NT2/D1 (cell line): Measurements from ENCODE around the gene ANK3.

Source experiments
- YY1 ChIP-seq: IDR thresholded peaks from 2 replicates; pipeline ENCODE4 v1.6.1; 2011; ENCODE audit not compliant: insufficient read length, insufficient read depth
- ZNF274 ChIP-seq: IDR thresholded peaks from 2 replicates; pipeline ENCODE4 v1.6.1; 2011; ENCODE audit warnings: mild to moderate bottlenecking, low read depth, low read length

DNA sequence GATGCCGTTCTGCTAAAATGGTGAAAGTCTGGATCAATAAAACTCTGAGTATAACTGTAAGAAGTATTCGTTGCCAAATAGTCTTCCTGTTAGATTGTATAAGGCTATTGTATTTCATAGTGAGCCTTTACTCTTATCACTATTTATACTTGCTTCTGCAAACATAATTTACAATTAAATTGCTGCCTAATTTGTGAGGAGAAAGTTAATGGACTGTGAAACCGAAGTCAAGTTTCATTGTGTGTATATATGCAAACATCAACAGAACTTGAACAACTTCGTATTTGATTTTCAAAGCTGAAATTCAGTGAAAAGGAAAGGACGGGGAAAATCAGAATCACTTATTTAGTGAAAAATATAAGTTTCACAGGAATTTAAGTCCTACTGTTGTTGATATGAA, 347.4 kb downstream of the ANK3 start:
- TF ChIP-seq YY1 (no peak), ZNF274 (no peak)
